Neural progenitor cell (in vitro differentiated cells): ENCODE measurements around the gene DDHD1. TPM values are rescaled to one million over a fixed set of nuclear protein-coding genes. Genes with fewer than 3 reads are reported as not detected.

Source experiments
- DNase-seq: peaks from one replicate; pipeline ENCODE4 v3.0.0-alpha.2; 2016; ENCODE audit warnings: low spot score
- H2AFZ ChIP-seq: fragments of 200-600 bp; sonication (generic); replicated peaks from 2 replicates; pipeline ENCODE4 v1.6.1; 2016; ENCODE audit warnings: antibody characterized with exemption
- H3F3A ChIP-seq: fragments of 200-600 bp; sonication (generic); 2 replicates; pipeline ENCODE4 v1.6.1; 2016; ENCODE audit warnings: antibody characterized with exemption, low read depth
- H3K27ac ChIP-seq: fragments of 200-600 bp; sonication (generic); 2 replicates; pipeline ENCODE4 v1.5.1; 2016; ENCODE audit warnings: mild to moderate bottlenecking
- H3K27me3 ChIP-seq: fragments of 200-600 bp; sonication (generic); 2 replicates; pipeline ENCODE4 v1.6.1; 2016; ENCODE audit warnings: mild to moderate bottlenecking, moderate library complexity
- H3K36me3 ChIP-seq: fragments of 200-600 bp; sonication (generic); 2 replicates; pipeline ENCODE4 v1.5.1; 2016
- H3K4me1 ChIP-seq: fragments of 200-600 bp; sonication (generic); 2 replicates; pipeline ENCODE4 v1.6.1; 2016; ENCODE audit warnings: mixed run types
- H3K4me2 ChIP-seq: fragments of 200-600 bp; sonication (generic); 2 replicates; pipeline ENCODE4 v1.6.1; 2016
- H3K4me3 ChIP-seq: fragments of 200-600 bp; sonication (generic); 2 replicates; pipeline ENCODE4 v1.5.1; 2016
- H3K79me2 ChIP-seq: fragments of 200-600 bp; sonication (generic); 2 replicates; pipeline ENCODE4 v1.6.1; 2016; ENCODE audit warnings: low read depth
- H3K9ac ChIP-seq: fragments of 200-600 bp; sonication (generic); 2 replicates; pipeline ENCODE4 v1.6.1; 2016
- H3K9me3 ChIP-seq: fragments of 200-600 bp; sonication (generic); 2 replicates; pipeline ENCODE4 v1.5.1; 2016; ENCODE audit warnings: low read depth
- H4K20me1 ChIP-seq: fragments of 200-600 bp; sonication (generic); 2 replicates; pipeline ENCODE4 v1.6.1; 2016; ENCODE audit warnings: low read depth
- H3K27ac Mint-ChIP-seq: 3 replicates; pipeline ENCODE4 v1.8.0; 2021; ENCODE audit warnings: mixed read lengths
- H3K27me3 Mint-ChIP-seq: 2 replicates; pipeline ENCODE4 v1.8.0; 2022; ENCODE audit warnings: low read depth, mild to moderate bottlenecking, inconsistent platforms, moderate library complexity, mixed read lengths; ENCODE audit not compliant: insufficient read depth
- H3K36me3 Mint-ChIP-seq: 3 replicates; pipeline ENCODE4 v1.8.0; 2021; ENCODE audit warnings: mixed read lengths
- H3K4me1 Mint-ChIP-seq: 3 replicates; pipeline ENCODE4 v1.8.0; 2021; ENCODE audit warnings: mixed read lengths
- H3K4me3 Mint-ChIP-seq: 3 replicates; pipeline ENCODE4 v1.8.0; 2021; ENCODE audit warnings: mild to moderate bottlenecking, moderate library complexity, mixed read lengths
- H3K9me3 Mint-ChIP-seq: 3 replicates; pipeline ENCODE4 v1.8.0; 2020; ENCODE audit warnings: mixed read lengths
- CTCF ChIP-seq: fragments of 200-600 bp; sonication (generic); IDR thresholded peaks from 2 replicates; pipeline ENCODE4 v1.5.1; 2017; ENCODE audit warnings: antibody characterized with exemption, mild to moderate bottlenecking
- EZH2 ChIP-seq: fragments of 200-600 bp; sonication (generic); IDR thresholded peaks from 2 replicates; pipeline ENCODE4 v1.6.1; 2017; ENCODE audit warnings: antibody characterized with exemption, mild to moderate bottlenecking, moderate library complexity
- EZH2phosphoT487 ChIP-seq: fragments of 200-600 bp; sonication (generic); IDR thresholded peaks from 2 replicates; pipeline ENCODE4 v1.6.1; 2017; ENCODE audit warnings: antibody characterized with exemption
- total RNA-seq: library from RNA; depleted of rRNA; stranded (reverse); fragments of >200 nt; gene quantifications from 2 replicates; pipeline ENCODE4 v1.2.3, GENCODE V29; 2015; ENCODE audit warnings: low replicate concordance

Gene DDHD1
- total RNA-seq, 1 donor from 2014 or later, result 30.2 TPM

DNA sequence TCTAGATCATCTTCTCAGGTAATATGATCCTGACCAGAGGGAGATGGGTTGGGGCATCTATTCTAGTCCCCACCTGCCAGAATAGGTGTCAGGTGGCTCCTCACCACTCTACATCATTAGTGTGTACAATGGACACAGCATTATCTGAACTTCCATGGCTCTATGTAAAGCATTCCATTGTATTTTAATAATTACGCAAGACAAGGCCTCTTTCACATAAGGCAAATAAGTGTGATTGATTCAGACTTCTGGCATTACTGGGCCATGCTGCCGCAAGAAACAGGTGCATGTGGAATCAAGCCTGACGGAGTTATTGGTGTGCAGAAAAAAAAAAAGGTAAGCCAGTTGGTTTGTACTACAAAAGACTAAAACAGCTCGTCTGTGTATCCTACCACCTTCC, 3.1 kb upstream of the DDHD1 start:
- Histone ChIP-seq H3K79me2 (peaks cover 13% of the 10 kb centered on the region), H3K4me2 (no peak overlapping the region), H3F3A (peaks cover 21% of the 10 kb centered on the region), H3K27me3 (no peaks in the 10 kb centered on the region), H3K27ac (no peak overlapping the region), H3K36me3 (no peaks in the 10 kb centered on the region), H2AFZ (no peak overlapping the region), H3K9me3 (no peaks in the 10 kb centered on the region), H4K20me1 (peaks cover 9% of the 10 kb centered on the region), H3K4me3 (no peak overlapping the region), H3K4me1 (peaks cover 2% of the 10 kb centered on the region), H3K9ac (no peak overlapping the region)
- no peak for TF ChIP-seq CTCF
- TF ChIP-seq EZH2, result no peak
- no peak for TF ChIP-seq EZH2phosphoT487
- no peaks in the 10 kb centered on the region for H3K27me3 Mint-ChIP-seq
- H3K4me3 Mint-ChIP-seq, result no peak overlapping the region
- no peaks in the 10 kb centered on the region for H3K36me3 Mint-ChIP-seq
- no peaks in the 10 kb centered on the region for H3K9me3 Mint-ChIP-seq
- no peak for DNase-seq
- peaks cover 9% of the 10 kb centered on the region for H3K4me1 Mint-ChIP-seq
- no peak overlapping the region for H3K27ac Mint-ChIP-seq

- Mint-ChIP-seq H3K36me3 (peaks cover 1% of the 10 kb centered on the region), H3K4me1 (peaks cover 19% of the 10 kb centered on the region), H3K4me3 (peak overlapping the region; percentile 96), H3K9me3 (no peaks in the 10 kb centered on the region), H3K27ac (peak overlapping the region; percentile 95), H3K27me3 (no peaks in the 10 kb centered on the region)
- TF ChIP-seq CTCF, result no peak
- no peak for TF ChIP-seq EZH2
- TF ChIP-seq EZH2phosphoT487, result no peak
- Histone ChIP-seq H3K4me3 (peak overlapping the region; percentile 99), H3K79me2 (peaks cover 38% of the 10 kb centered on the region), H3K27ac (no peak overlapping the region), H3K9me3 (no peaks in the 10 kb centered on the region), H3K4me2 (peak overlapping the region; percentile 87), H3K27me3 (no peaks in the 10 kb centered on the region), H3K9ac (no peak overlapping the region), H4K20me1 (peaks cover 34% of the 10 kb centered on the region), H3K4me1 (peaks cover 13% of the 10 kb centered on the region), H2AFZ (peak overlapping the region; percentile 88), H3F3A (peaks cover 21% of the 10 kb centered on the region), H3K36me3 (no peaks in the 10 kb centered on the region)
- no peak for DNase-seq
Measured at GRCh38 chr14:53153702-53154112, 584 bp upstream of the DDHD1 start.

GRCh38 chr14:53152184-53152886, 788 bp downstream of the DDHD1 start:
- peaks cover 21% of the 10 kb centered on the region for H3F3A ChIP-seq

More at GRCh38 chr14:53152184-53152886, 788 bp downstream of the DDHD1 start:
- no peak for TF ChIP-seq EZH2
- no peak for TF ChIP-seq CTCF
- no peak for TF ChIP-seq EZH2phosphoT487
- Histone ChIP-seq H2AFZ (peak overlapping the region; percentile 92), H3K36me3 (no peaks in the 10 kb centered on the region), H3K4me2 (peak overlapping the region; percentile 87), H3K9me3 (no peaks in the 10 kb centered on the region), H3K4me1 (peaks cover 13% of the 10 kb centered on the region), H3K79me2 (peaks cover 52% of the 10 kb centered on the region), H3K27ac (peak overlapping the region; percentile 90), H3K27me3 (no peaks in the 10 kb centered on the region), H3K9ac (peak overlapping the region; percentile 72), H3K4me3 (peak overlapping the region; percentile 99), H4K20me1 (peaks cover 35% of the 10 kb centered on the region)
- peak; percentile 49 for DNase-seq
- Mint-ChIP-seq H3K36me3 (peaks cover 10% of the 10 kb centered on the region), H3K27me3 (no peaks in the 10 kb centered on the region), H3K4me3 (peak overlapping the region; percentile 97), H3K27ac (peak overlapping the region; percentile 95), H3K4me1 (peaks cover 19% of the 10 kb centered on the region), H3K9me3 (peaks cover 2% of the 10 kb centered on the region)
